ENCODE measurements around the gene MC1R.

MC1R gene

DNA sequence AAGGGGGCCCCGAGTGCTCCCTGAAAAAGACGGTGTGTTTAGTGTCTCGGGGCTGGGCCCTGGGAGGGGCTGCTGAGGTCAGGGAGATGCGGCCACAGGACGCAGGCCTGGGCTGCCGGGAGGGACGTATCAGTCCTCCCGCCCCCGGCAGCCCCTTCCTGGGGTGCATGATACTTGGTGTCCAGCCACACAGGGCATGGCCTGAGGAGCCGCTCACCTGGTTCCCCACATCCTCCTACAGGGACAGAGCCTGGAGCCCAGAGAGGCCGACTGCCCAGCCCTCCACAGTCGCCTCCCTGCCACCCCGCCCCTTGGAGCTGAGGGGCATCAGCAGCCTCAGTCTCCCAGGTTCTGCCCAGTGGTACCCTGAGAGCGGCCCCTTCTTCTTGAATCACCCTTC lies 17.8 kb downstream of the MC1R start:
- DNase-seq, result no peak

DNA sequence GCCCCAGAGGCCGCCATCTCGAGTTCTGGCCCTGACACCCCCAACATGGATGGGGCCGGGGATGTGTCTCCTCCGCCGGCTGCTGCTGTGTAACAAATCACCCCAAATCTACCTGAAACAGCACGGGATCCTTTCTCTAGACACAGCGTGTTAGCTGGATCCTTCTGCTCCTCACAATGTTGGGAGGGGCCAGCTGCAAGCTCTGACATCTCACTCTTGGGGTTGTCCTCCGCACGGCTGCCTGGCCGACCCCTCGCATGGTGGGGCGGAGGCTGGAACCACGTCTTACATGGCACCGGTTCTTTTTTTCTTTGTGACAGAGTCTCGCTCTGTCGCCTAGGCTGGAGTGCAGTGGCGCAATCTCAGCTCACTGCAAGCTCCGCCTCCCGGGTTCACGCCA lies 18.3 kb downstream of the MC1R start:
- DNase-seq, result no peak

DNA sequence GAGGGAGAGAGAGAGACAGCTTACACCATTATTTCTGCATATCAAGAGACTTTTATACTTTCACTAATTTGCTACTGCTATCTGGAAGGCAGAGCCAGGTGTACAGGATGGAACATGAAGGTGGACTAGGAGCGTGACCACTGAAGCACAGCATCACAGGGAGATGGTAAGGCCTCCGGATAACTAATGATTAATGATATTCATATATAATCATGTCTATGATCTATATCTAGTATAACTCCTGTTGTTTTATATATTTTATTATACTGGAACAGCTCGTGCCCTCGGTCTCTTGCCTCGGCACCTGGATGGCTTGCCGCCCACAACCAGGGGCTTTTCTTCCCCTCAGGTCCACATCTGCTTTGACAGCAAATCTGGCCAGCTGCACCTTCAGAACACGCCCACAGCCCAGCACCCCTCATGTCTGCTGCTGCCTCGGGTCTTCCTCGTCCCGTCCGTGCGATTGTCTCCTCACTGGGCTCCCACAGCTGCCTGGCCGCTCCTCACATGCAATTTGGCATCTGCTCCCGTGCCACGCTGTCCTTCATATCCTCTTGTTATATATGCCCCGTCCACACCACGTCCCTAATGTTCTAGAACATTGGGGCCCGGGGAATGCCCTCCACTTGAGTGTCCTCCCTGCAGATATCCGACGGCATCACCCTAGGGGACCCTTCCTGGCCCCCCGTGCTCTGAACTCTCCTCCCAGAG lies 19.7 kb downstream of the MC1R start:
- DNase-seq, result no peak

DNA sequence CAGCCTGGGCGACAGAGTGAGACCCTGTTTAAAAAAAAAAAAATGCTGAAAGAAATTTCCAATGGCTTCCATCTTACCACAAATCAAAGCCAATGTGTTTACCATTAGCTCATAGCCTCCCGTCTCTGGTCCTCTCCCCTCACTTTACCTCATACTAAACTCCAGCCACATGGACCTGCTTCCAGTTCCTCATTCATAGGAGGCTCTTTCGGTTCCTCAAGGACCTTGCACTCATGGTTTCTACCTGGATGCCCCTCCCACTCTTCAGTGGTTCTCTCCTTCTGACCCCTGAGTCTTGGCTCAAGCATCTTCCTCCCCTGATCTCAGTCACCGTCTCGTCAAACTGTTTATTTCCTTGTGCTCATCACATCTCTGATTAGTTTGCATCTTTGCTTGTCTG lies 26.1 kb downstream of the MC1R start:
- no peak for DNase-seq

DNA sequence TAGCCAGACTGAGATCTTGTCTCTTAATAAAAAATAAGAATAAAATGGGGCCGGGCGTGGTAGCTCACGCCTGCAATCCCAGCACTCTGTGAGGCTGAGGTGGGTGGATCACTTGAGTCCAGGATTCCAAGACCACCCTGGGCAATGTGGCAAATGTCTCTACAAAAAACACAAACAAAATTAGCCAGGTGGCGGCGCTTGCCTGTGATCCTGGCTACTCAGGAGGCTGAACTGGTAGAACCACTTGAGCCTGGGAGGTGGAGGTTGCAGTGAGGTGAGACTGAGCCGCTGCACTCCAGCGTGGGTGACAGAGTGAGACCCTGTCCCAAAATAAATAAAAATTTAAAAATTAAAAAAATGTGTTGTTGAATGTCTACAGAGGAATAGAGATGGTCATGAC lies 27.0 kb downstream of the MC1R start:
- no peak for DNase-seq

DNA sequence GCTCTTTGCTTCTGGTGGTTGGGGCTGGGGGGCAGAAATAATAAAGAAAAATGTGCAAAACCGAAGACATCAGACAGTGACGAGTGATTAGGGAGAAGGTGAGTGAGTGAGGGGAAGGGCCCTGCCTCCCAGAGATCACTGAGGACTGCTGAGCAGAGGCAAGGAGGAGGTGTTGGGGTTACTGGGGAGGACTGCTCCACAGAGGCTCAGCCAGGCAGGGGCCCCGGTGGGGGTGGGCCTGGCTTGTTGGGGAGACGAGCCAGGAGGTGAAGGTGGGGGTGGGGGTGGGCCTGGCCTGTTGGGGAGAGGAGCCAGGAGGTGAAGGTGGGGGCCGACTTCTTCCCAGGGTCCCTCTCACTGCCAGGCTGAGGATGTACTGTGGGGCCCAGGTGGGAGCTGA lies 27.9 kb downstream of the MC1R start:
- no peak for DNase-seq

DNA sequence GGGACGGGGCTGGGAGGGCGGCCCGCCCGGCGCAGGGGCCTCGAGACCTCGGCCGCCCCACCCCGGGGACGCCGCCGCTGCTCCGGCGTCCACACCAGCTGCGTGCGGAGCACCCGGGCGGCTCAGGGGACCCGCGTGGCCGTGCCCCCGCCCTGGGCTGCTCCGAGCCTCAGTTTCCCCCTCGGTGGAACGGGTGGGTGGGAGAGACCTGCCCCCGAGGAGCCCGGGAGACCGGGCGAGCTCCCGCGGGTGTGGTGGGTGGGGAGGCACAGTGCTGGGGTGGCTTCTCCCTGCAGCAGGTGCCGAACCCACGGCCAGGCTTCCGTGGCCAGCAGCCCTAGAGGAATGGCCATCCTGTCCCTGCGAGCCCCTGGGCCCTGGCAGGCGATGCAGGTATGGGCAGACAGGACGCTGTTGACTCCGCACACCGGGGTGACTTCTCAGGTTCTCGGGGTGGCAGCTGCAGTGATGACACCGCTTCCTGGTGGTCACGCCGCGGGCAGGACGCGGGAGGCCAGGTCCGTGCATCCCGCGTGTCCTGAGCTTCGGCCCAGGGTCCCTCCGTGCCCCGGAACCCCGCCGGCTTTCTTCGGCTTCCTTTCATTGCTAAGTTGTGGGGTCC lies 30.6 kb downstream of the MC1R start:
- DNase-seq, result no peak

DNA sequence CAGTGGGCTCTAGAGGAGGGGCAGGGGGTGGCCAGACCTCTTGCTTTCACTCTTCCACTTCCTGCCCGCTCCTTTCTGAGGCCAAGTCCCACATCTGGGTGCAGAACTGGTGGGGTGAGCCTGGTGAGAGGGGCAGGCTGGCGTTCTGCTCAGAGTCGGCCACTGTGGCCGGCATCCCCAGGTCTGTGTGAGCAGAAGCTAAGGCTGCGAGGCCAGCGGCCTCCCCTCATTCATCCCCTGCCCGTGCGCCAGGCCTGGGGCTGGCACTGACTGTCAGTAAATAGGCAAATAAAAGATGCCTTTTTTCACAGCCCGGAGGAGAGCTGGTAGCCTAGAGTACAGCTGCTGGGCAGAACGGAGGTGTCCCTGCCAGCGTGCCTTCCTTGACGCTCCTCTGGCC lies 31.1 kb downstream of the MC1R start:
- DNase-seq, result no peak

DNA sequence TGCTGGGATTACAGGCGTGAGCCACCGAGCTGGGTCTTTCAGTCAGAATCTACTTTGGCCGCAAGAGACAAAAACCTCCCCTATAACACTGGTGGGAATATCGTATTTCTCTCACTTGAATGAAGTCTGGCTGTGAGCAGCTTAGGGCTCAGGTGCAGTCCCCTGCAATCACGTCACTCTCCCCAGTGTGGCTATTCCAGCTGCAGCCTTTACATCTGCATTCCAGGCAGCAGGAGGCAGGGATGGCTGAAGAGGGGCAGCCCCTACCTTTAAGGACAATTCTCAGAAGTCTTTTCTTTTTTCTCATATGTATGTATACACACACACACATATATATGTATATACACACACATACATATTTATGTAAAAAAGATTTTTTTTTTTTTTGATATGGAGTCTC lies 32.8 kb downstream of the MC1R start:
- DNase-seq, result no peak

DNA sequence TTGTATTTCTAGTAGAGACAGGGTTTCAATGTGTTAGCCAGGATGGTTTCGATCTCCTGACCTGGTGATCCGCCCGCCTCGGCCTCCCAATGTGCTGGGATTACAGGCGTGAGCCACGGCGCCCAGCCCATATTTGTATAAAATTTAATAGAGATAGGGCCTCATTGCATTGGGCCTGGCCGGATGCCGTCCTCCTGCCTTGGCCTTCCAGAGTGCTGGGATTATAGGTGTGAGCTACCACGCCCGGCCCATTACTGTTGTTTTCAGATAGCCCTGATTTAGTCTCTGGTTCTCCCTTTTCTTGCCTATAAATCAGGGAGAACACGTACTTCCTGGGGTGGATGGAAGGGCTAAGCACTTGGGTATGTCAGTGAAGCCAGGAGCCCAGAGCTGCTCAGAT lies 33.4 kb downstream of the MC1R start:
- DNase-seq, result no peak

DNA sequence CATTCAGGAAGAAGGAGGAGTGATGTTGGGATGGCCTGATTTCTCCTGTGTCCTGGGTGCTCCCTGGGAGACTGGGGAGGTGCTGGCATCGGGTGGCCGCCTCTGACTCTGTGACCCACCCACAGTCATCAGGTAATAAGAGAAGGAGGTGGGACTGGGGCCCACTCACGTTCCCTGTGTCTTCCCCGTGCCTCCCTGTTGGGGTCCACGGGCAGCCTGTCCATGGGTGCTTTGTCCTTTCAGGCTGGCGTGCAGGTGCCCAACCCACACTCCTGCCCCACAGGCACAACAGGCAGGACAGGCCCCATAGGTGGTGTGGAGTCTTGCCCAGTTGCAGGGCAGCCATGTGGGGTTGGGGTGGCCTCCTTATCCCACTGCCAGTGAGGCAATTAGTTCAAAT lies 33.9 kb downstream of the MC1R start:
- no peak for DNase-seq

DNA sequence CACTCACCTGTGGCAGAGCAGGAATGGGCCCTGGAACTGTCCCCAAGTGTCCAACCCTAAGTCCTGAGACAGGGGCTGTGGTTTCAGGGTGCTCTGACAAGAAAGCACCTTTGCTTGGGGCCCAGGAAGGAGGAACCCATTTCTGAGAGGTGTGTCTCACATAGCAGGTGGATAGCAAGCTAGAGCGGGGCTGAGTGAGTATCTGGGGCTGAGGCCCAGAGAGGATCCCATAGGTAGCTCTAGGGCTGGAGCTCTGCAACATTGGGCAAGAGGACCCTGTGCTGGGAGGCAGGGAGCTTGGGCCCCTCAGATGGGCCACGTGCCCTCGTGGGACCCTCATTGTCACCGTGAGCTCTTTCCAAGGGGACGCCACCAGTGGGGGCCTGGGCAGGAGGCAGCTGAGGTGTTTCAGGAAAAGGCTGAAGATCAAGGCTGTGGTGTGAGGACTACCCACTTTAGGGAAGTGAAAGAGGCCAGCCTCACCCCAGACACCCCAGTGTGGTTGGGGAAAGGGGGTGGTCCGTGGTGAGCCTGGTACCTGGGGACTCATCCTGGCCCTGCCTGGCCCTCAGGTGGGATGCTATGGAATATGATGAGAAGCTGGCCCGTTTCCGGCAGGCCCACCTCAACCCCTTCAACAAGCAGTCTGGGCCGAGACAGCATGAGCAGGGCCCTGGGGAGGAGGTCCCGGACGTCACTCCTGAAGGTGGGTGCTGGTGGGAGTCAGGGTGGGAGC lies 35.2 kb downstream of the MC1R start:
- no peak for DNase-seq

DNA sequence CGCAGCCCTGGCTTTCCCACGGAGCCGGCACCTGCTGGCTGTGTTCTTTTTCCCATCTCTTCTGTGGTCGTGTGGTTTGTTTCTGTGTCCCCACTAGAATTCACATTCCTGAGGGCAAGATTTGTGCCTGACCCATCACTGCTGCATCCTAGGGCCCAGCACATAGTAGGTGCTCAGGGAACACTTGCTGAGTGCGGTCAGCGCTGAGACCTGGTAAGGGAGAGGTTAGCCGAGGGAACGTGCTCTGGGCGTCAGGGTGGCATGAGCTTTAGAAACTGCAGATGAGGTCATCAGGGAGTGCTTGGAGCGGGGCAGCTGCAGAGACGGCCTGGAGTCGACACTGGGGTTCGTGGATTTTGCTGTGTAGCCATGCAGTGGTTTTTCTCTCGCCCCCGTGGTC lies 35.8 kb downstream of the MC1R start:
- no peak for DNase-seq

DNA sequence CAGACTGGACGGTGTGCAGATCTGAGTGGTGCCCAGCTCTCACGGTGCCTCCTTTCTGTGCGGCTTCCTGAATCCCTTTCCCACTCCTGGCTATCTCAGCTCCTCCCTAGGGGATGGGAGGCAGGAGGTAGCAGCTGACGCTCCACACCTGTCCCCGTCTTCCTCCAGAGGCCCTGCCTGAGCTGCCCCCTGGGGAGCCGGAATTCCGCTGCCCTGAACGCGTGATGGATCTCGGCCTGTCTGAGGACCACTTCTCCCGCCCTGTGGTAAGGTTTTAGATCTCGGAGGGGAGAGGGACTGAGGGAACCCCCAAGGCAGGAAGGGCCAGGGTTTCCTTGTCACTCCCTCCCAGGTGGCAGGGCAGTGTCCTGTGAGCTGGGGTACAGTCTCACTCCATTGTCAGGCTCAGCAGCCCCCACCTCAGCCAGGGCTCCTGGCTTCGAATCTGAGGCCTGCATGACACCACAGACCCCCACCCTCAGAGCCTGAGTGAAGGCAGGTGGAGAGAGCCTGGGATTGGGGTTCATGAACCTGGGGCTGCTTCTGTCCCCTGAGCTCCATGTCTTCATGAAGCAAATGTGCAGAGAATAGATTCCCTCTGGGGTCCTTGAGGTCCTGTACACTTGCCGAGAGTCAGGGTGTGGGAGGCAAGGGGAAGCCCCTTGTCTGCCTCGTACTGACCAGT lies 36.5 kb downstream of the MC1R start:
- DNase-seq, result no peak

DNA sequence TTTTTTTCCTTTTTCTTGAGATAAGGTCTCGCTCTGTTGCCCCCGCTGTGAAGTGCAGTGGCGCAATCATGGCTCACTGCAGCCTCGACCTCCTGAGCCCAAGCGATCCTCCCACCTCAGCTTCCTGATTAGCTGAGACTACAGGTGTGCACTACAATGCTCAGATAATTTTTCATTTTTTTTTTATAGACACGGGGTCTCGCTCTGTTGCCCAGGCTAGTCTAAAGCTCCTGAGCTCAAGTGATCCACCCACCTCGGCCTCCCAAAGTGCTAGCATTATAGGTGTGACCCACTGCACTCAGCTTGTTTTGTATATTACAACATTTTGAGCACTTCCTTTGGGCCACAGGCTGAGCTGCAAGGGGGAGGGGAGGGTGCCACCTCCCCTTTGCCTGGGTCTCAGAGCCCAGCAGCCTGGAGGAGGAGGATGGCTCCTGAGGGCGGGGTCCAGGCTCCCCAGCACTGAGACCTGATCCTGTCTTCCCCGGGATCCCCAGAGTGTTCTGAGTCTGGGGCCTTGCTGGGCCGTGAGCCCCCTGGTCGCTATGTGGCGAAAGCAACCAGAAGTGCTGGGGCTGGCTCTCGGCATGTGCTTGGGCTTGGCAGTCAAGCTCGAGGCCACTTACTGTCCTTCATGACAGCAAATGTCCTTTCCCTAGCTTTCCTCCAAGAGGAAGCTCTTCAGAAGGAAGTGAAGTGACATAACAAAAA lies 38.0 kb downstream of the MC1R start:
- DNase-seq, result no peak

DNA sequence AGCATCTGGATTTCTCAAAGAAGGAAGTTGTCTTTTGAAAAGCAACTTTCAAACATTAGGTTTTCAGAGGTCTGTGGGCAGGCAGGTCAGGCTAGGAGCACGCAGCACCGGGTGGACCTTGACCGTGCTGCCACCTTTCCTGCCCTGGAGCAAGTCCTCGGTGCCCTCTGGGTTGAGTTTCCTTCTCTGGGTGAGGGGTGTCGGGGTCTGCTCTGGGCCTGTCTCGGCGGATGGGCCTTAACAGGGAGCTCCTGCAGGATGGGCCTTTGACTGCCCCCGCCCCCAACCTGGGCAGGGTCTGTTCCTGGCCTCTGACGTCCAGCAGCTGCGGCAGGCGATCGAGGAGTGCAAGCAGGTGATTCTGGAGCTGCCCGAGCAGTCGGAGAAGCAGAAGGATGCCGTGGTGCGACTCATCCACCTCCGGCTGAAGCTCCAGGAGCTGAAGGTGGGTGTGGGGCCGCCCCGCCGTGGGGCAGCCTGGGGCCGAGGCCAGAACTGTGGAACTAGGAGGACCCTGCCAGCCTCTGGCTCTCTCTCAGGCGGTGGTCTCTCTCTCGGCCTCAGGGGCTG lies 38.6 kb downstream of the MC1R start:
- DNase-seq, result no peak

DNA sequence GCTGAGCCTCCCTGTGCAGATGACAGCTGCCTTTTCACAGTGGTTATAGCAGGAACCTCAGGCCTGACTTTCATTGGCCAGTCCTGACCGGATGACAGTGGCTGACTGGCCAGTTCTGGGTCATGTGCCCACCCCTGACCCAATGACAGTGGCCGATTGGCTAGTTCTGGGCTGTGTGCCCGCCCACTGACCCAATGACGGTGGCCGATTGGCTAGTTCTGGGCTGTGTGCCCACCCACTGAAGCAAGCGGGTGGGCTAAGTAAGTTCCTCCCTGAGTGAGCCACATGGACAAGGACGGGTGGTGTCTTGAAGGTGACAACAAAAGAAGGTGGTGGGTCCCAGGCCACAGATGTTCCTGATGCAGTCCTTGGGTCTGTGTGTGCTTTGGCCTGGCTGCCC lies 39.4 kb downstream of the MC1R start:
- DNase-seq, result no peak

DNA sequence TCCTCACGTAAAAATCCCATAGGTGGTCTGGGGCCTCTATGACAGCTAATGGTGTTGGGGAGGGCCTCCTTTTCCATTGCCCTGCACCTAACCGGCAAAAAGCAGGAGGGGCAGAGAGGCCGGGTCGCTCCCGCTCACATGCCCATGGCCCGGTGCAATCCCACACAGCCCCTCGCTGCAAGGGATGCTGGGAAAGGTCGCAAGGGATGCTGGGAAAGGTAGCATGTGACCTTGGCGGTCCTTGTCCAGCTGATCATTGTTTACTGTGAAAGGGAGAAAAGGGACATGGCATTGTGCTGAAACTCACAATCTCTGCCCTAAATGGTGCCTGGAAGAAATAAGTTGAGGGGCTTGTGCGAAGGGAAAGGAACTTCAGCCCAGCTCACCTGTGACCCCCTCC lies 39.9 kb downstream of the MC1R start:
- no peak for DNase-seq

DNA sequence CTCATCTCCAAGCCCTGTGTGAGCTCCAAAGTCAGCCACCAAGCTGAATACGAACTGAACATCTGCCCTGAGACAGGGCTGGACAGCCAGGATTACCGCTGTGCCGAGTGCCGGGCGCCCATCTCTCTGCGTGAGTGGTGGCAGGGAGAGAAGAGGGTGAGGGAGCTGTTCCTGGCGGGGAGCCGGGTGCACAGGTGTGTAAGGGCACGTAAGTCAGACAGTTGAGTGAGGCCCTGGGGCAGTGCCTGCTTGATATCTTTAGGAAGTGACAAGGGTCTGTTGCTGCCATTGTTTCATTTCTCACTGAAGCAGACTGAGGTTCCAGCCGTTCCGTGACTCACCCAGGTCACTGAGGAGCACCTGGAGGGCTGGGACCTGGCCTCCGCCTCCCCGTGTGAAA lies 42.3 kb downstream of the MC1R start:
- DNase-seq, result no peak

DNA sequence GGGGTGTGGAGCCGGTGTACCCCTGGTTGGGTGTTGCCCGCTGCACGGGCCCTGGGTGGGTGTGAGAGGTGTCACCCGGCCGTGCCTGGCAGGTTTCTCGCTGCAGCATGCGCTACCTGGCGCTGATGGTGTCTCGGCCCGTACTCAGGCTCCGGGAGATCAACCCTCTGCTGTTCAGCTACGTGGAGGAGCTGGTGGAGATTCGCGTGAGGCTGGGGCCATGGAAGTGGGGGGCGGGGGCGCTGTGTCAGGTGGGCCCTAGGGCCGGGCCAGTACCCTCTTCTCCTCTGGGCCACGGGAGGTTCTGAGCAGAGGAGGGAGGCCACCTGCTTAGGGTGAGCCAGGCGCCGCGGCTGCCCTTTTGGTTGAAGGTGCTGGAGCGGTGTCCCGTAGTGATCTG lies 43.3 kb downstream of the MC1R start:
- DNase-seq, result no peak

DNA sequence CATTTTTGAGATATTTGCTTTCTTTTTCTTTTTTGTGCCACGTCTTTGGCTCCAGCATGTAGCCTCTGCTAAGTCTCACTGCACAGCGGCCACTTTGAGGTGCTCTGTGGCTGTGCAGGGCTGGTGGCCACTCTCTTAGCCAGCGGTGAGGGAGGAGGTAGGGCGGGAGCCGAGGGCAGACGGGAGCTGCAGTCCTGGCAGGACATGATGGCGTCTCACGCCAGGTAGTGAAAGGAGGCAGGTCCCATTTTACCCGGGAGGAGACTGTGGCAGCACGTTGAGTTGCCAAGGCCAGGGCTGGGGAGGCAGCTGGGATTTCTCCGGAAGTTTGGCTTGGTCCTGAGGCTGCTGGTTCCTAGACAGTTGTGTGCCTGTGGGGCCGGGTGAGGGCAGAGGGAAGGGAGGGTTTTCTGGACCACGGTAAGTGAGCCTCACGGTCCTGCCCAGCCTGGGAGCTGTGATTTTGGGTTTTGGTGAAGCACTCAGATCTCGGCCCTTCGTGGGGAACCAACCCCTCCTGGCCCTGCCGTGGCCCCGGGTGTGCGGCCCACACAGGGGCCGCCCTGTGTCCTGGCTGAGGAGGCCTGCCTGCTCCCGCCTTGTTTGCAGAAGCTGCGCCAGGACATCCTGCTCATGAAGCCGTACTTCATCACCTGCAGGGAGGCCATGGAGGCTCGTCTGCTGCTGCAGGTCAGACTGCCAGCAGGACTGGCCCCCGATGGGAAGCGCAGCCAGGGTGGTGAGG lies 44.3 kb downstream of the MC1R start:
- no peak for DNase-seq

DNA sequence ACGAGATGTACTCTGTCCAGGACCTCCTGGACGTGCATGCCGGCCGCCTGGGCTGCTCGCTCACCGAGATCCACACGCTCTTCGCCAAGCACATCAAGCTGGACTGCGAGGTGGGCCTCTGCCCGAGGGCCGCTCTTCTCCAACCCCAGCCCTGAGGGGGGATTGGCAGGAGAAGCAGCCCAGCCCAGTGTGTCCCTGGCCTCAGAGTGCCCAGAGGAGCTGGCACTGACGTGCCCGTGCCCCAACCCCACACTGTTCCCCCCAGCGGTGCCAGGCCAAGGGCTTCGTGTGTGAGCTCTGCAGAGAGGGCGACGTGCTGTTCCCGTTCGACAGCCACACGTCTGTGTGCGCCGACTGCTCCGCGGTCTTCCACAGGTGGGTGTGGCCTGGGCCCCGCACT lies 45.5 kb downstream of the MC1R start:
- no peak for DNase-seq

Data from stimulated activated naive CD4-positive, alpha-beta T cell treated with Interleukin-2 at 50 U/mL for 16 hours (primary cell).